ENCODE results near the gene NTRK3. TPM values are rescaled to one million over a fixed set of nuclear protein-coding genes. Genes with fewer than 3 reads are reported as not detected.

Gene NTRK3
- total RNA-seq, 6 experiments from 2014 or later, result 0.35 to 0.75 (median 0.46) TPM

- no peaks in the 10 kb centered on the region for H3K36me3 ChIP-seq
- H3K27ac ChIP-seq, result no peak overlapping the region
- no peaks in the 10 kb centered on the region for H3K4me1 ChIP-seq
- H3K9me3 ChIP-seq, result no peaks in the 10 kb centered on the region
- DNase-seq (no peak), ATAC-seq (no peak)
- H3K27me3 ChIP-seq, result no peaks in the 10 kb centered on the region
- 37% methylated on average over 6 of the region's 6 CpGs for WGBS (ENCODE audit: insufficient coverage, low coverage, low lambda C conversion rate, missing lambda C conversion rate)
- TF ChIP-seq CTCF (IDR thresholded peaks at IDR 0.05), result no peak
- no peak for TF ChIP-seq POLR2A (IDR thresholded peaks at IDR 0.05)
- intact Hi-C loops (cut with DNase I), result no loop called here
- no peak overlapping the region for H3K4me3 ChIP-seq
Observed at GRCh38 chr15:88069561-88069960, 187.0 kb downstream of the NTRK3 start.

- WGBS (ENCODE audit: insufficient coverage, low coverage, low lambda C conversion rate, missing lambda C conversion rate), result 53% methylated on average over 3 of the region's 3 CpGs
- TF ChIP-seq POLR2A (IDR thresholded peaks at IDR 0.05) (no peak), CTCF (IDR thresholded peaks at IDR 0.05) (no peak)
- ATAC-seq (no peak), DNase-seq (no peak)
- no peaks in the 10 kb centered on the region for H3K9me3 ChIP-seq
- H3K27me3 ChIP-seq, result no peaks in the 10 kb centered on the region
- intact Hi-C loops (cut with DNase I), result no loop called here
- H3K4me3 ChIP-seq, result no peak overlapping the region
- H3K27ac ChIP-seq, result no peak overlapping the region
- no peaks in the 10 kb centered on the region for H3K36me3 ChIP-seq
- H3K4me1 ChIP-seq, result no peaks in the 10 kb centered on the region
Observed at GRCh38 chr15:88067331-88067685, 189.2 kb downstream of the NTRK3 start.

GRCh38 chr15:88066636-88067330 lies 189.8 kb downstream of the NTRK3 start:
- no peak for ATAC-seq
- Histone ChIP-seq H3K36me3 (no peaks in the 10 kb centered on the region), H3K9me3 (no peaks in the 10 kb centered on the region), H3K27me3 (no peaks in the 10 kb centered on the region), H3K27ac (no peak overlapping the region), H3K4me3 (no peak overlapping the region), H3K4me1 (no peaks in the 10 kb centered on the region)
- intact Hi-C loops (cut with DNase I), result no loop called here
- 40% methylated on average over 3 of the region's 4 CpGs for WGBS (ENCODE audit: insufficient coverage, low coverage, low lambda C conversion rate, missing lambda C conversion rate)
- DNase-seq, result no peak
- TF ChIP-seq CTCF (IDR thresholded peaks at IDR 0.05) (no peak), POLR2A (IDR thresholded peaks at IDR 0.05) (no peak)

GRCh38 chr15:88061452-88061851 lies 195.1 kb downstream of the NTRK3 start:
- TF ChIP-seq POLR2A (IDR thresholded peaks at IDR 0.05) (no peak), CTCF (IDR thresholded peaks at IDR 0.05) (no peak)
- no CpG with 5 or more reads among the region's 10 CpGs for WGBS (ENCODE audit: insufficient coverage, low coverage, low lambda C conversion rate, missing lambda C conversion rate)
- no peak for ATAC-seq
- Histone ChIP-seq H3K4me3 (no peak overlapping the region), H3K27ac (no peak overlapping the region), H3K9me3 (no peaks in the 10 kb centered on the region), H3K36me3 (no peaks in the 10 kb centered on the region), H3K27me3 (no peaks in the 10 kb centered on the region), H3K4me1 (no peaks in the 10 kb centered on the region)
- no peak for DNase-seq
- intact Hi-C loops (cut with DNase I), result no loop called here

- H3K4me1 ChIP-seq, result no peaks in the 10 kb centered on the region
- intact Hi-C loops (cut with DNase I), result no loop called here
- no peak for DNase-seq
- 41% methylated on average over 3 of the region's 4 CpGs for WGBS (ENCODE audit: insufficient coverage, low coverage, low lambda C conversion rate, missing lambda C conversion rate)
- no peak overlapping the region for H3K4me3 ChIP-seq
- no peaks in the 10 kb centered on the region for H3K27me3 ChIP-seq
- no peaks in the 10 kb centered on the region for H3K9me3 ChIP-seq
- no peaks in the 10 kb centered on the region for H3K36me3 ChIP-seq
- ATAC-seq, result no peak
- no peak overlapping the region for H3K27ac ChIP-seq
- TF ChIP-seq POLR2A (IDR thresholded peaks at IDR 0.05) (no peak), CTCF (IDR thresholded peaks at IDR 0.05) (no peak)
Observed at GRCh38 chr15:88060383-88060782, 196.2 kb downstream of the NTRK3 start.
